ENCODE measurements around the gene ASXL1.
A peak's percentile ranks its signal among the peaks of the same experiment; 100 is the strongest.
"Not testable (repeated sequence)": the region's sequence is repeated elsewhere in the genome, so short reads cannot be mapped to it uniquely, and the experiment has no call there.

ASXL1 gene

DNA sequence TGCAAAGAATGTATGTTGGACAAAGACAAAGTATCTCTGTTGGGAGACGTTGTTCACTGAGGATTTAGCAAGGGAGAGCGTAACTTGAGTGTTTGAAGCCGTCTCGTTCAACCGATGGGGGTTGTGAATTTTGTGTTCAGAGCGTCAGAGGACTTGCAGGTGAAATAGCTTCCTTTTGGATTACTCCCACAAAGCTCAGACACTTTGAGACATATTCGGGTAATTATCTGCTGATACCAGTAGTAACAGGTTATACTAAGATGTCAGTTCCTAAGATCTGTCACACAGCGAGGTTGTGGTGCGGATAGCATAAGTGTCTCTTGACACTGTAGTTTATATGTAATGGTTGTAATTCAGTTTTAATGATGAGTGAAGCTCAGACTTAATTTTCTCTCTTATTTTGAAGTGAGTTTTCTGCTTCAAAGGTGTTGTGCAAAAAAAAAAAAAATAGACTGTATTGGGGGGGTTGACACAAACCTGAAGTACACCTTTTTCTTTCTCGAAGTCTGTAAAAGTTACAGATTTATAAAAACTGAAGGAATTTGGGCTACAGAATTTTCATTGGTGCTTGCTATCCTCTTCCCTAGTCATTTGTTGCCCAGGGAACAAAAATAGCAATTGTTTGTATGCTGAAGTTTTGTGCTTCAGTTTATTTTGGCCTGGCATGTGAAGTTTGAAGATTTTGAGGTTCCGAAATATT lies 1.7 kb downstream of the ASXL1 start:
- DNase-seq, result peak in 1 of 58 donors; percentile 44

DNA sequence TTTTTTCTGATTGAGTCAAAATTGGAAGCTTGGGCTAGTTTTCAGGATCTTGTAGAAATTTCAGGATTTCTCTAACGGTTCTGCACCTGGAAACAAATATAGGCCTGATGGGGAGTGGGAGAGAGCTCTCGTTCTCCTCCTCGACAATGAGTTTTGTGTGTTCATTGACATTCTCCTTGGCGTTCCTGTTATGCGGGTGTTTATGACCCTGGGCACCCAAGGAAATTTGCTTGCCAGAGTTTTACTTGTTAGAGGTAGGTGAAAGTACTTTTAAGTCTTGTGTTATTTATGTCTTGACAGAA lies 2.2 kb downstream of the ASXL1 start:
- DNase-seq, result no peak

DNA sequence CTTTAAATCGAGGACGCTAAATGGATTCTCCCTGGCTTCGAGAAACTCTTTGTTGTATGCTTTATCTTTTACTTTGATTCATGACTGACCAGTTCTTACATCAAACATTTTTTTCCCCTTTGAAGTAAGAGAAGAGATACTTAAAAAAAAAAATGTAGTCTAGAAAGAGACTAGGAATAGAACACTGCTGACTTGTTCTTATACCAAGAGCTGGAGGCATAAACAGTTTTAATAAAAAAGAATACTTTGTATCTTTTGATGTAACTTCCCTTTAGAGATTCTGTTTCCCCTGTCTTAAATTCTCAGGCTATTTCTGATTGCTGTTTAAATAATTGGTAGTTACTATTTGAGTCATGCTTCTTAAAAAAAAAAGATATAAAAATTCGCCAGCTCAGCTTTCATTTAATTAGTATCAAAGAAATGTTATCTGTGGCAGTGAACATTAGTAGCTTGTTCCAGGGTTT lies 4.8 kb downstream of the ASXL1 start:
- DNase-seq, result no peak

DNA sequence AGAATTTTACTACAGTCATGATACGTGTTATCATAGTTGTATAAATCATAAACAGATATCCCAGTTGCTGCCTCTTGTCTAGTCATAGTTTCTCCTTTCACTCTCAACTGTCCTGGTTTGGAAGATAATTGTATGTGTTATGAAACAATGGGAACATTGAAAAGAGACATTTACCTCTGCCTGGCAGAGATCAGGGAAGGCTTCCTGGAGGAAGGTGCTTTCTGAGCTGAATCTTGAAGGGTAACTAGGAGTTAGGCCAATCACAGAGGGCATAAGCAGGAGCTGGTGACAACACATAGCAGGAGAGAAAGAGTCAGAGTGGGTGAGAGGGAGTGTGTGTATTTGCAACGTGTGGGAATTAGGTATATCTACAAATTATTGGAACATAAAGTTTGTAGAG lies 5.4 kb downstream of the ASXL1 start:
- DNase-seq, result no peak

DNA sequence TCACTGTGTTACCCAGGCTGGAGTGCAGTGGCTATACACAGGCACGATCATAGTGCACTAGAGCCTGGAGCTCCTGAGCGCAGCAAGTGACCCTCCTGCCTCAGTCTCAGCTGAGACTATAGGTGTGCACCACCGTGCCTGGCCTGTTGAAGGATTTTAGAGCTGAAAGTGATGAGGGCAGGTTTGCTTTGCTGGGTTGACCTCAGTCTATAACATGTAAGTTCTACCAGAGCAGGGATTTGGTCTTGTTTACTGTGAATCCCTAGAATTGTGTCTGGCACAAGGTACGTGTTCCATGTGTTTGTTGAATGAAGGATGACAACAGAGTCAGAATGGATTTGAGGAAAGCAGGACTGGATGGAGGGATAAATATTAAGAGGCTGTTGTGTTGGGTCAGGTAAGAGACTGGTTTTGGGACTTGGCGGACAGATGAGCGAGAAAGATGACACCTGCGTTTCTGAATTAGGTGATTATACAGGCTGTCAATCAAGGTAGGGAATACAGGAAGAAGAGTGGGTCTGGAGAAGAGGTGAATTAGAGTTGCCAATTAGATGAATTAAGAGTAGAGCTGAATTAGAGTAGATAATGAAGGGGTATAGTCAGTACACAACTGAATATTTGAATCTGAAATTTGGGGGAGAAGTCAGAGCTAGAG lies 6.5 kb downstream of the ASXL1 start:
- no peak for DNase-seq

DNA sequence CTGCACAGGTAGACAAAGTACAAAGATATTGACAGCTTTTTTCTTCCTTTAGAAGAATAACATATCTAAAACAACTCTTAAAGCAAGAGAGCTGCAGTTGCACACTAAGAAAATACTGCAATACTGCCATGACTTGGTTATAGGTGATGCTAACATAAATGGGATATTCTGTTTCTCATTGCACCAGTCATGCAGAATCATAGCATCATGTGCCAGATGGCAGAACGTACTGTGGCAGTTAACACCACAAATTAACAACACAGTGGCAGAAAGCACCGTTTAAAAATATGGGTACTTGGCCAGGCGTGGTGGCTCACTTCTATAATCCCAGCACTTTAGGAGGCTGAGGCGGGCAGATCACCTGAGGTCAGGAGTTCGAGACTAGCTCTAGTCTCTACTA lies 7.4 kb downstream of the ASXL1 start:
- peak in 5 of 58 donors; percentile 2 to 16 (median 6) for DNase-seq

DNA sequence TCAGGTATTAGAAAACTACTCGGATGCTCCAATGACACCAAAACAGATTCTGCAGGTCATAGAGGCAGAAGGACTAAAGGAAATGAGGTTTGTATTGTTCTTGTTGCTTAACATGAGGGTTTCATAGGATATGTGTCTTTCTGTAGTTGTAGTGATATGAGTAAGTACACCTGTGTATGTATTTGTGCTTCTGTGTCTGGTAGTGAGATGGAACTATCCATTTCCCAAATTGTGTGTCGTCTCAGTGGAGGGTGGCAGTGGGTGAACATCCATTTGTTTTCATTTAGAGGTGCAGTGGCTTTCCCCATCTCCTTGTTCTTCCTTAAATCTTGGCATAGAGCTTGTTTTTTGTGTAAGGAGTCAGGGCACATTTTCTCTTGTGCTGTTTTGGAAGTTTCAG lies 8.2 kb downstream of the ASXL1 start:
- DNase-seq, result no peak

DNA sequence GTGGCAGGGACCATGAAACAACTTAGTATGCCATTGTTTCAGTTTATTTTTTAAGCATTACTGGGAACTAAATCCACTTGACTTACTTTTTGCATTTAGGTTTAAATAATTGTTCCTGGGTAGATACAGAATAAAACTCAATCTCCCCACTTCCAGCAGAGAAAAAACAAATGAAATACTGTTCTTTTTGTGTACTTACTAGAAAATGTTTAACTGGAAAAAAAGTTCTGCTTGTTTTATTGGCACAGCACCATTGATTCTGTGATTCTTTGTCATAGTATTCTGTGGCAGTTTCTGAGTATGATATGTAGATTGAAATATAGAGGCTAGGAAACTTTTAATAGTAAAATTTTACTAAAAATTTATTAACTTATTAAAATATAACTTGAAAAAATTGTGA lies 10.2 kb downstream of the ASXL1 start:
- no peak for DNase-seq

DNA sequence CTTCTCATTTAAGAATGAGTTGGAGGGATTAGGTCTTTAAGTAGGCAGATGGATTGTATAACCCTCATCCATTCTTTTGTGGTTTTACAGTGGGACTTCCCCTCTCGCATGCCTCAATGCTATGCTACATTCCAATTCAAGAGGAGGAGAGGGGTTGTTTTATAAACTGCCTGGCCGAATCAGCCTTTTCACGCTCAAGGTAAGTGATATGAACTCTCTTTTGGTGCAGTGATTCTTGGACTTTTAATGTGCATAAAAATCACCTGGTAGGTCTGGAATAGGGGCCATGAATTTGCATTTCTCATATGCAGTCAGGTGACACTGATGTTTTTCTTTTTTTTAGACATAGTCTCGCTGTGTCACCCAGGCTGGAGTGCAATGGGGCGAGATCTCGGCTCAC lies 10.8 kb downstream of the ASXL1 start:
- no peak for DNase-seq

DNA sequence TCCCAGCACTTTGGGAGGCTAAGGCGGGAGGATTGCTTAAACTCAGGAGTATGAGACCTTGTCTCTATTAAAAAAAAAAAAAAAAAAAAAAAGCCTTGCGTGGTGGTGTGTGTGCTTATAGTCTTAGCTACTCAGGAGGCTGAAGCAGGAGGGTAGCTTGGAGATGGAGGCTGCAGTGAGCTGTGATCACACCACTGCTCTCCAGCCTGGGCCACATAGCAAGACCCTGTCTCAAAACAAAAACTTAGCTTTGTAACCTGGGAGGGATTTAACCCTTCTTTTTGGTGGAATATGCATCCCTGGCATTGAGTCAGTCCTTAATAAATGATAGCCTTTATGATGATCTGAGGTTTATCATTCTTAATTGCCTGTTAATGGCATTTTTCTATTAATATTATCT lies 12.8 kb downstream of the ASXL1 start:
- no peak for DNase-seq

DNA sequence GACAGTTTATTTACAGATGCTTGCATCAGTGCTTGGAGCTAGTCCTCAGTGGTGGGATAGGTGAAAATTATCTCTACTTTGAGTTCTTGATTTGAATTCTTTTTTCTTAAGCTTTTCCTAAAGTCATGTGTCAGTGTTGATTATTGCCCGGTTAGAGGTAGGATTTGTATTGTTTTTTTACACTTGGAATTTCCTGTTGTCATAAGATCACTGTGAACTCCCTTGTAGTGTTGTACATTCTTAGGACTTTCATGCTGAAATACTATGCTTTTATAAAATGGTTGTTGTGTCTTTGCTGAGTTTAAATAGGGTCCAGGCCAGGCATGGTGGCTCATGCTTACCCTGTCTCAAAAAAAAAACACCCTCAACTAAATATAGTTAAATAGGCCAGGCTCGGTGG lies 20.3 kb downstream of the ASXL1 start:
- DNase-seq, result no peak

DNA sequence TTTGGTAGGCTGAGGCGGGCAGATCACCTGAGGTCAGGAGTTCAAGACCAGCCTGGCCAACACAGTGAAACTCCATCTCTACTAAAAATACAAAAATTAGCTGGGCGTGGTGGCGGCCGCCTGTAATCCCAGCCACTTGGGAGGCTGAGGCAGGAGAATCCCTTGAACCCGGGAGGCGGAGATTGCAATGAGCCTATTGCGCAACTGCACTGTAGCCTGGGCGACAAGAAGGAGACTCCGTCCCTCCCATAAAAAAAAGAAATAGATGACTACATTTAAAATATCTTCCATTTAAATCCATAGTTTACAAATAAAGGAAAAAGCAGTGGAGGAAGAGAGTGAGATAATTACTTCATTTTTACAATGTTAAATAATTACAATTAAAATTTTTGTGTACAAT lies 21.9 kb downstream of the ASXL1 start:
- not testable (repeated sequence) for DNase-seq

DNA sequence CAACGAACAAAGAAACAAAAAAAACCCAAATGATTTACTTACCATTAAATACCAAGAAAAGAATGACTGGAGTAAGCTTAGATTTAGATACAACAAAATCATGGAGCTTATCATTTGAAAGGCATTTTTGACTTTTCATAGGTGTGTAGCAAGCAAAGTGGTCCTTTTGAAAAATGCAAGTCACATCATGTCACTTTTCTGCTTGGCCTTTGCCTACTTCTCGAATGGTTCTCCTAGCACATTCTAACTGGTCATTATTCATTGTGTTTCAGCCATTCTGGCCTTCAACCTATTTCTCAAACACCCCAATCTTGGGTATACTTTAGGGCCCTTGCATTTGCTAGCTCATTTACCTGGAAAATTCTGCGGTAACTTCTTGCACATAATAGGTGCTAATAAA lies 22.6 kb downstream of the ASXL1 start:
- DNase-seq, result no peak

DNA sequence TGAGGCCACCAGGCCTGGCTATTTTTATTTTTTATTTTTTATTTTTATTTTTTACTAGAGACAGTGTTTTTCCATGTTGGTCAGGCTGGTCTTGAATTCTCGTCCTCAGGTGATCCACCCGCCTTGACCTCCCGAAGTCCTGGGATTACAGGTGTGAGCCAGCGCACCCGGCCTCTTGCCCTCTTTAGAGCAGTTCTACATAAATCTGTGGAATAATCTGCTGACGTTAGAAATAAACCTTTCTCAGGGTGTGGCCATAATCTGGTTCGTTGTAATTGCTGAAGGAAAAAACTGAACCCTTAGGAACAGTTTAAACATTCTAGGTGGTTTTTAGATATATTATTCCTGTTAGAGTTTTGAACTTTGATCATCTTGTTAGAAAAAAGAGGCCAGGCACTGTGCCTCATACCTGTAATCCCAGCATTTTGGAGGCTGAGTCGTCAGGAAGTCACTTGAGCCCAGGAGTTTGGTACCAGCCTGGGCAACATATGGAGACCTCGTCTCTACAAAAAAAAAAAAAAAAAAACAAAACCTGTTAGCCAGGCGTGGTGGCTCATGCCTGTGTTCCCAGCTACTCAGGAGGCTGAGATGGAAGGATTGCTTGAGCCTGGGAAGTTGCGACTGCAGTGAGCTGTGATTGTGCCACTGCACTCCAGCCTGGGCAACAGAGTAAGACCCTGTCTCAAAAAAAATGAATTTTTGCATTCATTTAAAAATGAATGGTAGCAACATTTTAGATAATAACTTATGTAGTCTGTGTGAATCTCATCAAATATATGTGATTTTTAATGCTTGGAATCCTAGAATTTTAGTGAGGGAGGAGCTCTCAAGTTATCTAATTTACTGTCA lies 24.2 kb downstream of the ASXL1 start:
- no peak for DNase-seq

DNA sequence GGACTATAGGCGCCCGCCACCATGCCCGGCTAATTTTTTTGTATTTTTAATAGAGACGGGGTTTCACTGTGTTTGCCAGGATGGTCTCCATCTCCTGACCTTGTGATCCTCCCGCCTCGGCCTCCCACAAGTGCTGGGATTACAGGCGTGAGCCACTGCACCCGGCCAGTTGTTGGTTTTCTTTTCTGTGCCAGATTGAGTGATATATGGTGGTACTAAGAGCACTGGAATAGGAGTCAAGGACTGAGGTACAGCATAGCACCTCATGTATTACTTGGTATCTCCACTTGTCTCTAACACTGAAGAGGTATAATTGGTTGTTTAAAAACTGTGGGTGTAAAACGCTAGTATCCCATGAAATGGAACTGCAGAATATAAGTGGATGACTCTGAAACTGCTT lies 25.3 kb downstream of the ASXL1 start:
- not testable (repeated sequence) for DNase-seq

DNA sequence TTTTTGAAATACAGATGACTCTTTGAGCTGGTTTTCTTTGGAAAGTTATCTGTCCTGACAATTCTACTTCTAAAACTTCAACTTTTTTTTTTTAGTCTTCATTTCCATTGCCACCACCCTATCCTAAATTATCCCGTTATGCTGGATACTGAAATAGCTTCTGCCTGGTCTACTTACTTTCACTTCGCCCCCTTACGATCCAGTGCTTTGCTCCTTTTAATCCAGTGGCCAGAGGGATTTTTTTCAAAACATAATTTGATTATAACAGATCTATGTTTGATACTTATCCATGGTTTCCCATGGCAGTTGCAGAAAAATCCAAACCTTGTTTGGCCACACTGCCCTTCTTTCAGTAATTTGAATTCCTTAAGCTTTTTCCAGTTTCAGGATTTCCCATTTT lies 27.4 kb downstream of the ASXL1 start:
- DNase-seq, result no peak

DNA sequence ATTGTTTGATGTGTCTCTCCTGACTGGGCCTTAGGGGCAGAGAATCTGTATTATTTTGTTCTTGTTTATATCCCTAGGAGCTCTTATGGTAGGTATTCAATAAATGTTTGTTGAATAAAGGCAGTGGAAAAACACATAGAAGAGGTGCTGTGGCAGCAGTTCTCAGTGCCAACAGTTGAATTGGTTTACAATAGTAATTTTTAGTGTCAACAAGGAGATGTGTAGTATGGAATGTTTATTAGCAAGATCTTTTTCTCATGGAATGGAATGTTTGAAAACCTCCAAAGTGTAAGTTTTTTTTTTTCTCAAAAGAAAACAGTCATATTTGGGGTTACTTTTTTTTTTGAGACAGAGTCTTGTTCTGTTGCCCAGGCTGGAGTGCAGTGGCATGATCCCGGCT lies 28.0 kb downstream of the ASXL1 start:
- no peak for DNase-seq

DNA sequence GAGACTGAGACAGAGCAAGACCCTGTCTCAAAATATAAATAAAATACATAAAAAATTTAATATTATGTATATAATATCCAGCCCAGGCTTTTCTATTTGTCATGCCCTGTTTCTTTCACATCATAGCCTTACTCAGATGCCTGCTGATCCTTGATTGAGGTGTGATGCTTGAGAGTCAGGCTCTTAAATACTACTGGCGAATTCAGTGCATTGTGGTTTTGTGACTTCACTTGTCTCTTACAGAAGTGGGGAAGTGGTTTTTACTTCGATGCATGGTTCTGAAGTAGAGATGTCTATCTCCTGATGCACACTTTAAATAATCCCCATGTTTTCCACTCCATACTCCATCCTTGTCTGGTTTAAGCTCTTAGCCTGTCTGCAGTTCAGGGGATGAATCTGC lies 29.1 kb downstream of the ASXL1 start:
- DNase-seq, result no peak

DNA sequence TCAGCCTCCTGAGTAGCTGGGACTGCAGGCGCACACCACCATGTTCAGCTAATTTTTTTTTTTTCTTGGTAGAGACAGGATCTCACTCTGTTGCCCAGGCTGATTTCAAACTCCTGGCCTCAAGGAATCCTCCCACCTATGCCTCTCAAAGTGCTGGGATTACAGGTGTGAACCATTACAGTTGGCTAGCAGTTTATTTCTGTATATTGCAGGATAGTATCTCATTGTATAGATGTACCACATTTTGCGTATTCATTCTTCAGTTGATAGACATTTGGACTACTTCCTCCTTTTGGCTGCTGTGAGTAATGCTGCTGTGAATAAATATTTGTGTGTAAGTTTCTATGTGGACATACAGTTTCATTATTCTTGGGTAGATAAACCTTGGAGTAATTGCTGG lies 32.9 kb downstream of the ASXL1 start:
- DNase-seq, result no peak

DNA sequence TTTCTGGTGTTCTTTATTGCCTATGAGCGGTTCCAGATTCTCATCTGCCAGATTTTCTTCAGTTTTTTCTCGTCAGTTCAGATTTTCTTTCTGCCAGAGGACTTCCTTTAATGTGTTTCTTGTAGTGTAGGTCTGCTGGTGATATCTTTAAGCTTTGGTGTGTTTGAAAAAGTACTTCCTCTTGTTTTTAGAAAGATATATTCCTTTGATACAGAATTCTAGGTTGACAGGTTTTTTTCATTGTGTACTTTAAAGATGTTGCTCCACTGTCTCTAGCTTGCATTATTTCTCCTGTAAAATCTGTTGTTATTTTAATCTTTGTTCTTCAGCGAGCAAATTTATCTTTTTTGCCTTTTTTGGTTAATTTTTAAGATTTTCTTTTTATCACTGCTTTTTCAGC lies 36.9 kb downstream of the ASXL1 start:
- no peak for DNase-seq

DNA sequence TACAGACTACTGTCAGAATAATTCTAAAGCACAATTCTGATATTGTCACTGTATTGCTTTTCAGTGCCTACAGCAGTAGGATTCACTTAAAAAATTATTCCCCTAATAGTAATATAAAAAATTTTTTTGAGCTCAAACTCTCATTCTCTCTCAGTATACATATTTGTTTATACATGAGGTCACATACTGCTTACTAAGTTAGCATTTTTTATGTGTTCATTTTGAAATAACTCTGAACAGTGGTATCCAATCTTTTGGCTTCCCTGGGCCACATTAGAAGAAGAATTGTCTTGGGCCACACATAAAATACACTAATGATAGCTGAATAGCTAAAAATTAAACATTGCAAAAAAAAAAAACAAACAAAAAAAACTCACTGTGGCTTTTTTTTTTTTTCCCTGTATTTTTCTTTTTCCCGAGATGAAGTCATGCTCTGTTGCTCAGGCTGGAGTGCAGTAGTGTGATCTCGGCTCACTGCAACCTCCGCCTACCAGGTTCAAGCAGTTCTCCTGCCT lies 38.6 kb downstream of the ASXL1 start:
- no peak for DNase-seq

DNA sequence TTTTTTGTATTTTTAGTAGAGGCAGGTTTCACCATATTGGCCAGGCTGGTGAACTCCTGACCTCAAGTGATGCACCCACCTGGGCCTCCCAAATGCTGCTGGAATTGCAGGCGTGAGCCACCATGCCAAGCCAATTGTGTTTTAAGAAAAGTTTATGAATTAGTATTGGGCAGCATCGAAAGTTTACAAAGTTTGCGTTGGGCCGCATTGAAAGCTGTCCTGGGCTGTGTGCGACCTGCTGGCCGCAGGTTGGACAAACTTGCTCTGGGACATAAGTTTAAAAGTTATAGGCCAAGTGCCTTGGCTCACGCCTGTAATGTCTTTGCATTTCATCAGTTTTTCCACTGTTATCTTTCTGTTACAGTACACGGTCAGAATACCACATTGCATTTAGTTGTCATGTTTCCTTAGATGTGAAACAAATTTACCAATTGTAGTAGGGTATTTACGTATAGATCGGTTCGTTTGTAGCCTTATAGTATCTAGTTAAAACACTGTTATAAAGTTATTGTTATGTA lies 39.5 kb downstream of the ASXL1 start:
- no peak for DNase-seq

All from anterior cingulate cortex (tissue), 58 donors.